HG03520 (cell line): Measurements from ENCODE around the gene HCK.

Source experiments
- ATAC-seq: cut with Tn5 transposase; IDR thresholded peaks from one replicate; pipeline ENCODE4 v1.9.1; 2021; ENCODE audit warnings: mild to moderate bottlenecking, moderate library complexity; ENCODE audit not compliant: unreplicated experiment

The HCK gene

DNA sequence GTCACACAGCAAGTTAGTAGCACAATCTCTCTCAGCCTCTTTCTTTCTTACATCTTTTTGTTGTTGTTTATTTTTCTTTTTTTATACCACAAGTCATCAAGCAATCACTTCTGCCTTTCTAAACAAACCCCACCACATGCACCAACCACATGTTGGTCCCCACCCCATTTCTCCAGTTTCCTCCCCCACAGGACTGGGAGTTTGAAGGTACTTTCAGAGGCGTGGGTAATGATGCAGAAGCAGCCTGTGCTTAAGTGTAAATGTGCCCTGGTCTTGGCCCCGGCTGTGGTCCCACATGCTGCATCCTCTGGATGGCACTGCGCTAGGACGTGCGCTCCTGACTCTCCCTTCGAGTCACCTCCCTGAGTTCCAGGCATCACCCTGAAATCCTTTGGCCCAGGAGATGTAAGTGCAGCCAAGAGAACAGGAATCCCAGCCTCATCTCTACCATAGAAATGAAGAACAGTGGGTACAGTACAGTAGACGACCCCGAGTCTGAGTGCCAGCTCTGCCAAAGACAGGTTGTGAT is 5.7 kb downstream of the HCK start:
- ATAC-seq: no peak

DNA sequence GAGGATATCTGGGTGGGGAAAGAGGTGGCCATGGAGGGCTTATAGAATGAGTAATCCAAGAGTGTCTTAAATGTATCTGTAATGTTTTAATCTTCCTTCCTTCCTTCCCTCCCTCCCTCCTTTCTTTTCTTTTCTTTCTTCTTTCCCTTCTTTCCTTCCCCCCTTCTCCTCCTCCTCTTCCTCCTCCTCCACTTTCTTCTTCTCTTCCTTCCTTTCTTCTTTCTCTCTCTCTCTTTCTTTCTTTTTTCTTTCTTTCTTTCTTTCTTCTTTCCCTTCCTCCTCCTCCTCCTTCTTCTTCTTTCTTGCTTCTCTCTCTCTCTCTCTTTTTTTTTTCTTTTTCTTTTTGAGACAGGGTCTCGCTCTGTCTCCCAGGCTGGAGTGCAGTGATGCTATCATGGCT is 7.1 kb downstream of the HCK start:
- ATAC-seq: no peak

DNA sequence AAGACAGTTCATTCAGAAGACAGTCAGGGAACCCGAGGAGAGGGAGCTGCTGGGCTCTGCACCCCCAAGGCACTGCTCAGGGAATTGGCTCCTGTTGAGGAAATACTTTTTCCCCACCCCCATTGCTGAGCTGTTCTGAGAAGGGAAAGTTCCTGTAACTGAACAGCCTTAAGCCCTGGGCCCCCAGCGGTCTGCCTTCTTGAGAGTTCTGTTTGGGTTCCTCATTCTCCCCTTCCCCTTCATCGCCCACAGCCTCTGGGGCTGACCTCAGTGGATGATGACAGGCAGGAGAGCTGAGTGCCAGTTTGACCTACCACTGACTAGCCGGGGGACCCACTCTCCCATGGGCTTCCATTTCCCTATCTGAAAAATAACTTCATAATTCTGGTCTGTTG is 10.7 kb downstream of the HCK start:
- ATAC-seq: no peak

DNA sequence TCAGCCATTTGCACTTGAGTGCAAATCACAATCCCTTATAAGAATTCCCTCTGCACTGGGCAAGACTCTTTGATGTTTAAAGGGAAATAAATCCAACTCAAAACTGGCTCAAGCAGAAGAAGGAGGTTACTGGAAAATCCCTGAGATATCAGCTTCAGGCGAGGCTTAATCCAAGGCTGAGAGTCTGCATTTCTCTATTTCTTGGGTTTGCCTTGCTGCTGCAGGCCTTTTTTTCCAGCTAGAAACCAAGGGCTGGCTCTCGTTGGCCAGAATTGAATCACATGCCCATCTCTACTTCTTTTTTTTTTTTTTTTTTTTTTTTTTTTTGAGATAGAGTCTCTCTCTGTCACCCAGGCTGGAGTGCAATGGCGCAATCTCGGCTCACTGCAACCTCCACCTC is 11.7 kb downstream of the HCK start:
- ATAC-seq: no peak

DNA sequence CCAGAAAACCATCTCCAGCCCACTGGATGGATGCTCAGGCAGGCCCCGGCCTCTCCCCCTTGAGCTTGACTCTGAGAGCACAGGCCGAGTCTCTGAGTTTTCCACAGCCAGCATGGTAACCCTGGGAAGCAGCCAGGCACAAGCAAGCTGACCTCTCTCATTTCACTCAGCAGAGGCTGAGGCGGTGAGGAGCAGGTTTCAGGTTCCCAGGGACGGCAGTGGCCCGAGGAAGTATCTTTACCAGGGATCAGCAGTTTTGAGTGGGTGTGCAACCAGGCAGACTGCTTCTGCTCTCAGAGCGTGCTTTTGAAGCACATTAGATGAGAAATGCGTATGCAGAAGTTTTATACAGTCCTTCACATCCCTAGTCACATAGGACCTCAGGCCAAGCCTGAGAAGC is 12.6 kb downstream of the HCK start:
- ATAC-seq: no peak

DNA sequence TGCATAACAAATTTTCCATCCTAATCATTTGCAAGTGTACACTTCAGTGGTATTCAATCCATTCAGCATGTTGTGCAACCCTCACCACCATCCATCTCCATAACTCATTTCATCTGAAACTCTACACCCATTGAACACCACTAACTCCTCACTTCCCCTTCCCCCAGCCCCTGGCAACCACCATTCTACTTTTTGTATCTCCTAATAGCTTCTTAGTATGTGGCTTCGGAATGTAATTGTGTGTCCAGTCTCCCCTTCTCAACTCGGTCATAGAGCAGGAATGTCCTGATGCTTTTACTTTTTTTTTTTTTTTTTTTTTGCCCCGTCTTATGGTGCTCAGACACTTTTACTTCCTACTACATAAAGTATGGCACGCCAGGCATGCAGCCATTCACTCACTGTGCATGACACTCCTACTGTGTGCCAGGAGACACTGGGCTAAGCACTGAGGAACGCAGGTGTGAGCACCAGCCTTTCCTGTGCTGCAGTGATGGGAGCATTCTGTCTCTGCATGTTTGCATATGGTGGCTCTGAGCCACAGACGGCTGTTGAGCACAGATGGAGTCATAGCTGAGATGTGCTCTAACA is 15.3 kb downstream of the HCK start:
- ATAC-seq: no peak

DNA sequence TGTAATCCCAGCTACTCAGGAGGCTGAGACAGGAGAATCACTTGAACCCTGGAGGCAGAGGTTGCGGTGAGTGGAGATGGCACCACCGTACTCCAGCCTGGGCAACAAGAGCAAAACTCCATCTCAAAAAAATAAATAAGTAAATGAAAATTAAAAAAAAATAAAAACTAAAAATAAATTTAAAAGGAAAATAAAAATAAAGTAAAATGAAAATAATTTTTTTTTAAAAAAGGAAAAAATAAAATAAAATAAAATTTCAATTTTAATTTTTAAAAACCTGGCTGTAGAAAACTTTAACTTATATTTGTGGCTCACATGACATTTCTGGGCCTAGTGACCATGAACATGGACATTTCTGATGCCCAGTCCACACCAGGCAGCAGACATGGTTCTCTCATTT is 16.1 kb downstream of the HCK start:
- no peak for ATAC-seq

DNA sequence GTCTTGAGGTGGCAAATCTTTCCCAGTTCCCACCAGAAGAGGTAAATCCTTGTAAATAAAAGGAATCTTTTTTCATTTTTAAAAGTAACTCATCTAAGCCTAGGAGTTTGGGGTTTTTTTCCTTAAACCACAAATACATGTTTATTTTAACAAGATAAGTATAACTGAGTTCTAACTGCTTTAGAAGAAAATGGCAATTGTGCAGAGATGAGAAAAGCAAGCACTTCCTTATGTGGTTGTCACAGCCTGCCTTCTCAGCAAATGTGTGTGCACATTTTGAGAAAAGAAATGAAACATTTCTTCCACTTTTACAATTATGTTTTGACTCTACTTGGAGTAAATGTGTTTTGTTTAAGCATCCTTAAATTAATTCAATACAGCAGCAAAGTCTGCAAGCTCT is 17.7 kb downstream of the HCK start:
- ATAC-seq: no peak

DNA sequence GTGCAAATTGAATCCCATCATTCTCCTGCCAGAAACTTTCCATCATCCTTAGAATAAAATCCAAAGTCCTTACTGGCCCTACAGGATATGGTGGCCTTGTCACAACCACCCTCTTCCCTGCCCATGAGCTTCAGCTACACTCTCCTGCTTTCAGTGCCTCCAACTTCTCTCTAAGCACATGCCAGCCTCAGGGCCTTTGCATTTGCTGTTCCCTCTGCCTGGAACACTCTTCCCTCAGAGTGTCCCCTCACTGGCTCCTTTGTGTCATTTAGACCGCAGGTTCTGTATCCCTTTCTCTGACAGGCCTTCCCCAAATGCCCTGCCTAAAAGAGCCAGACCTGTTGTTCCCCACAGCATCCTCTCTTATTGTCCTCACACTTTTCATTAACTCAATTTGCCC is 18.2 kb downstream of the HCK start:
- ATAC-seq: no peak

DNA sequence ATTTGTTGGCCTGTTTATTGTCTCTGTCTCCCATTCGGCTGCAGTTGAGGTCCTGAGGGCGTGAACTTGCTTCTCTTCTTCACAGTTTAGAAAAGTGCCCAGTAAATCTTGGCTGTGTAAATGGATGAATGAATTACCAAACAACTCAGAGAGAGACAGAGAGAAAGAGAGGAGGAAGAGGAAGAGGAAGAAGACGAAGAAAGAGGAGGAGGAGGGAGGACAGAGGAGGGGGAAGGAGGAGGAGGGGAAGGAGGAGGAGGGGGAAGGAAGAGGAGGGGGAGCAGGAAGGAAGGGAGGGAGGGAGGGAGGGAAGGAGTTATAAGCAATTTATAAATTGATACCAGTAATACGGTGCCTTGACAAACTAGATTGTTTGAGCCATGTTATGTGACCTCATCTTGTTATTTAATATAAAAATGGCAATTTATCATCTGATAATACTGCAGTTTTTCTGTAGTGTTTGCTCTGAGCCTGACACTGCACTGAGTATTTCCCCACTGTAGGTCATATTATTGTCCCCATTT is 18.7 kb downstream of the HCK start:
- no peak for ATAC-seq

DNA sequence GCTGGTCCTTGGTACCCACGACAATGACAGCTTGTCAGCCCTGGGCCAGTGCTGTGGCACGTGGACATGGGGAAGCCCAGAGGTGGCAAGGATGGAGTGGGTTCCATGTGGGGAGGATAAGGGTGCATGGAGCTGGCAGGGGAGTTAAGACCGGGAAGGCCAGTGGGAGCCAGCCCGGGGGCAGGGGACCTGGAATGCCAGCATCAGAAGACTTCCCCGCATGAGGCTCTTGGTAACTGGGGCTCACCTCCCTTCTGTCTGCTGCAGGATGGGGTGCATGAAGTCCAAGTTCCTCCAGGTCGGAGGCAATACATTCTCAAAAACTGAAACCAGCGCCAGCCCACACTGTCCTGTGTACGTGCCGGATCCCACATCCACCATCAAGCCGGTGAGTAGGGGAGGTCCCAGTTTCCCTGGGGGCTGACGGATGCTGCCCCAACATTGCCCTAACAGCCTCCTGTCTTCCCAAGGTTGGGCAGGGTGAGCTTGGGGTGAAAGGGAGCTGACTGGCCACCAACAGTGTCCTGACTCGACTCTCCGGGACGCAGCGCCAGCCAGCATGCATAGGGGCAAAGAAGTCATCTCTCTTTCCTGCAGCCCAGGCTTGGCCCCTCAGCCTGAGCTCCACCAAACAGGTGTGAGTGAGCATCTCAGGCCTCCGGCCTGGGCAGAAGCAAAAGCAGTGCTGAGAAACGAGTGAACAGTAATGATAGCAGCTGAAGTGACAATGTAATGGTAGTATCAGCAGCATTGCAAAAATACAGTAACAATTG is 19.5 kb downstream of the HCK start:
- no peak for ATAC-seq

DNA sequence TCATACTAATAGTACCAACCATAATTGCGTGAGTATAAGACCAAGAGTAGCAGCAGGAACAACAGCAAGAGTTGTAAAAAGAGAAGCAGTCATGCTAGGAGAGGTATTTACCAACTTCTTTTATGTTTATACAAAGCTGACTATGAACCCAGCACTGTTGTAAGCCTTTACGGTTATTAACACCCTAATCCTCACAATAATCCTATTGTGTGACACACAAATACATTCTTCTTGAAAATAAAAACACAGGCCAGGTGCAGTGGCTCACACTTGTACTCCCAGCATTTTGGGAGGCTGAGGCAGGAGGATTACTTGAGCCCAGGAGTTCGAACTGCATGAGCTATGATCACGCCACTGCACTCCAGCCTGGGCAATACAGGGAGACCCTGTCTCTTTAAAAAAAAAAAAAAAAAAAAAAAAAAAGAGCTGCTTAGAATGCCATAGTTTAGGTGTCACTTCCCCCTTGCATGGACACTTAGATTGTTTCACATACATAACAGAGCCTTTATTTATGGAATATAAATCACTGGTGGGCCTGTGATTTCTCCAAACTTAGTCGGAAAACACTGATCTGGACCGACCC is 20.2 kb downstream of the HCK start:
- no peak for ATAC-seq

DNA sequence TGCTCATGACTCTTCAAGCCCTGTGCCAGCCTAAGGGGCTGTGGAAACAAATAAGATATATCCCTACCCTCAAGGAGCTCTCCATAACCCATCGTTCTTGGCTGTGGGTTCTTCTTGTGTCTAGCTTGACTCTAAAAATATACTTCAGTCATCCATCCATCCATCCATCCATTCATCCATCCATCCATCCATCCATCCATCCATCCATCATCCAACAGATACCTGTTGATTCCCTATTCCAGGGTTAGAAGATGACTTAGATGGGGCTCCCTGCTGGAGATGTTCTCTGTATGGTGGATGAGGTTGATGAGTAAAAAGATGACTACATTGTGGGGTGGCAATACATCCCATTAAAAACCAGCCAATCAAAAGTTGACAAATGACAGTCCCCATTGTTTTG is 23.5 kb downstream of the HCK start:
- no peak for ATAC-seq

DNA sequence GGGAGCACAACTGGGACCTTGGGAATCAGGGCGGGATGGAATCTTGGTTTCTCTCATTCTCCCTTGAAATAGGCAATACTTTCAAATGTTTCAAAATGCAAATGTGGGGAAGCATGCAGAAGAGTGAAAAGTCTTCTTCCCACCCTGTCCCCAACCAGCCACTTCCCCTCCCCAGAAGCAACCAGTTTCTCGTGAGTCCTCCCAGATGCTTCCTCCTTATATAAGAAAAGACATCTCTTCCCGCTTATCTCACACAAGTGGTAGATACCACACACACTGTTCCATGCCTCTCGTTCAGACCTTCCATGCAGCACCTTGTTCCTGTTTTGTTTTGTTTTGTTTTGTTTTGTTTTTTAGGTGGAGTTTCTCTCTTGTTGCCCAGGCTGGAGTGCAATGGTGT is 25.1 kb downstream of the HCK start:
- no peak for ATAC-seq

DNA sequence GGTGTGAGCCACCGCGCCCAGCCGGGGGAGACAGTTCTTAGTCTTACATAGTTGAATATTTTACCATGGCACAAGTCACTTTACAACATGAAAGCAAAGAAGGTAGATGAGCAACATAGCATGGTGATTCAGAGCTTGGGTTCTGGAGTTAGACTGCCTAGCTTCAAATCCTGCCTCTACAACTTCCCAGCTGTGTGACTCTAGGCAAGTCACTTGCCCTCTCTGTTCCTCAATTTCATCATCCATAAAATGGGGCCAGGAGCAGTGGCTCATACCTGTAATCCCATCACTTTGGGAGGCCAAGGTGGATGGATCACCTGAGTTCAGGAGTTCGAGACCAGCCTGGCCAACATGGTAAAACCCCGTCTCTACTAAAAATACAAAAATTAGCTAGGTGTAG is 26.3 kb downstream of the HCK start:
- ATAC-seq: no peak

DNA sequence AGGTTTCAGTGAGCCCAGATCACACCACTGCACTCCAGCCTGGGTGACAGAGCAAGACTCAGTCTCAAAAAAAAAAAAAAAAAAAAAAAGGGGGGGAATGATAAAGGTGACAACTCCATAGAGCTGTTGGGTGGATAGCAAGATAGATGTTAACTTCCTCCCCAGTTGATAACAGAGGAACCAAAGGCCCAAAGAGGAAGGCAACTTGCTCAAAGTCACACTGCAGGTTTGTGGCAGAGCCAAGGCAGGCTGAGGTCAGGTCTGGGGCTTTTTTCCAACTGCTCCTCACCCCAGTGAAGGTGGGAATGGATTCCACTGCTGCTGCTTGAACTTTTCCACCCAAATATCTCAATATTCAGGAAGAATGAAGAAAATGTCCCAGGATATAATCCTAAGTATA is 26.7 kb downstream of the HCK start:
- ATAC-seq: no peak

DNA sequence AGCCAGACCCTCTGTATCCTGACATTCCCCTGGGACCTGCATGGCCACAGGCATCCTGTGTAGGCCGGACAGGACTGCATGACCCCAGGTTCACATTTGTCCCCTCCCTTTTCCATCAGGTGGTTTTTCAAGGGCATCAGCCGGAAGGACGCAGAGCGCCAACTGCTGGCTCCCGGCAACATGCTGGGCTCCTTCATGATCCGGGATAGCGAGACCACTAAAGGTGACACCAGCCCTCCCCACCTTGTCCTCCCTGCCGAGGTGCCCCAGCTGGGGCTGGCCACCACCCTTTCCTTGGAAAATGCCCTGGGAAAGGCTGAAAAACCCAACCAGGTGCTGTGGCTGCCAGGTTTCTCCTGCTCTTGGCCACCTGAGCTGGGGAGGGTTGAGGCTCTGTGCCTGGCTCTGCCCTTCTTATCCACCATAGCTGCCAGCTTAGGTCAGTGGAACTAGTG is 27.6 kb downstream of the HCK start:
- no peak for ATAC-seq

DNA sequence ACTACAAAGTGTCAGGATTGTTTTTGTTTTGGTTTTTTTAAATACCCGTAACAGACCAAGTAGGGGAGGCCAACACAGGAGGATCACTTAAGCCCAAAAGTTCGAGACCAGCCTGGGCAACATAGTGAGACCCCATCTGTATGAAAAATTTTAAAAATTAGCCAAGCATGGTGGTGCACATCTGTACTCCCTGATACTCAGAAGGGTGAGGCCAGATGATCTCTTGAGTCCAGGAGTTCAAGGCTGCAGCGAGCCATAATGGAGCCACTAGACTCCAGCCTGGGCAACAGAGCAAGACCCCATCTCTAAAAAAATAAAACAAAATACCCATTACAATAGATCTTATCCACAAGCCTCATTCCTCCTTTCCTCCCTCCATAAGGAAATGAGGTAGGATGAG is 28.7 kb downstream of the HCK start:
- ATAC-seq: no peak

DNA sequence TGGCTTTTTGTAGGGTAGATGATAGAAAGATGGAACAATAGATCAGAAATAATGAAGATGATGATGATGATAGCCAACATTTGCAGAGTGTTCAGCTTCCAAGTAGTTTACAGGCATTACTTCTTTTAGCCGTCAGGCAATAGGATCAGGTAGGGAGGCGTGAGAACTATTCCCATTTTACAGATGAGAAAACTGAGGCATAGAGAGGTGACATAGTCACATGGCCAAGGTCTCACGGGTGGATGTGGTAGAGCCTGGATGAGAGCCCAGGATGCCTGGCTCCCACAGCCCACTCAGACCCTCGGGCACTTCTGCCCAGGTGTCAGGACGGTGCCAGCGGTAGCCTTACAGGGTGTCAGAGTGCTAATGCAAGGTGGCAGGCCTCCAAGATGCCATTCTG is 31.4 kb downstream of the HCK start:
- ATAC-seq: no peak

DNA sequence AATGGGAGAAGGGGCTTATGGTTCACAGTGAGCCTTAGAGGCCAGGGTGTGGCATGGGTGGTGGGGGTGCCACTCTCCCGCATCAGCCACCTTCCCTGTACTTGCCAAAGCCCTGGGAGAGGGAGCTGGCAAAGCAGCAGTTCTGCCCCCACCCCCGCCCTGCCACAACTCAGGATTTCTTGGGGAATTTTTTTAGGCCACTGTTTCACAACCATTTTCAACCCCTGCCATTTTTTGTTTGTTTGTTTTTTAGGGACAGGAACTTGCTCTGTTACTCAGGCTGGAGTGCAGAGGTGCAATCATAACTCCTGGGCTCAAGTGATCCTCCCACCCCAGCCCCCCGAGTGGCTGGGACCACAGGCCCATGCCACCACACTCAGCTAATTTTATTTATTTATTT is 35.0 kb downstream of the HCK start:
- no peak for ATAC-seq

DNA sequence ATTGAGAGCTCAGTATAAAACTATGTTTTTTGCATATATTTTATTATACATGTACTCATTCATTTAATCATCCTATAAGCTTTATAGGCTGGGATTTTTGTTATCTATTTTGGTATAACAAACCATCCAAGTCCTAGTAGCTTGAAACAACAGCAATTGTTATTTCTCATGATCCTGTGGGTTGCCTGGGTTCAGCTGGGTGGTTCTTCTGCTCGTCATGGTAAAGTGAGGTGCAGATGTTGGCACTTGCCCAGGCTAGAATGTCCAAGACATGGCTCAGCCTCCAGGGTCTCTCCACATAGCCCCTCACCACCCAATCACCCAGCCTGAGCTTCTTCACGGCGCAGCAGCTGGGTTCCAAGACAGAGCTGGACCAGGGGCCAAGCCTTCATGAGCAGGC is 36.7 kb downstream of the HCK start:
- ATAC-seq: no peak
